GM21528 (cell line): ENCODE data around the gene PEG3.

Experiments
- ATAC-seq: cut with Tn5 transposase; IDR thresholded peaks from one replicate; pipeline ENCODE4 v1.9.1; 2021; ENCODE audit warnings: mild to moderate bottlenecking, moderate library complexity; ENCODE audit not compliant: unreplicated experiment, low FRiP score

PEG3 gene

GRCh38 chr19:56813531-56813930, 27.0 kb downstream of the PEG3 start:
- no peak for ATAC-seq

GRCh38 chr19:56811480-56811879, 29.0 kb downstream of the PEG3 start:
- no peak for ATAC-seq

- no peak for ATAC-seq
Observed at GRCh38 chr19:56810260-56810659, 30.3 kb downstream of the PEG3 start.

GRCh38 chr19:56808717-56809392, 31.7 kb downstream of the PEG3 start:
- ATAC-seq: no peak

GRCh38 chr19:56806639-56807038, 33.9 kb downstream of the PEG3 start:
- no peak for ATAC-seq
